HG03025 (cell line): Measurements from ENCODE around the gene NSD1.

Experiments used
- ATAC-seq: cut with Tn5 transposase; IDR thresholded peaks from one replicate; pipeline ENCODE4 v1.9.1; 2021; ENCODE audit warnings: mild to moderate bottlenecking, moderate library complexity; ENCODE audit not compliant: unreplicated experiment, low FRiP score

Gene NSD1

DNA sequence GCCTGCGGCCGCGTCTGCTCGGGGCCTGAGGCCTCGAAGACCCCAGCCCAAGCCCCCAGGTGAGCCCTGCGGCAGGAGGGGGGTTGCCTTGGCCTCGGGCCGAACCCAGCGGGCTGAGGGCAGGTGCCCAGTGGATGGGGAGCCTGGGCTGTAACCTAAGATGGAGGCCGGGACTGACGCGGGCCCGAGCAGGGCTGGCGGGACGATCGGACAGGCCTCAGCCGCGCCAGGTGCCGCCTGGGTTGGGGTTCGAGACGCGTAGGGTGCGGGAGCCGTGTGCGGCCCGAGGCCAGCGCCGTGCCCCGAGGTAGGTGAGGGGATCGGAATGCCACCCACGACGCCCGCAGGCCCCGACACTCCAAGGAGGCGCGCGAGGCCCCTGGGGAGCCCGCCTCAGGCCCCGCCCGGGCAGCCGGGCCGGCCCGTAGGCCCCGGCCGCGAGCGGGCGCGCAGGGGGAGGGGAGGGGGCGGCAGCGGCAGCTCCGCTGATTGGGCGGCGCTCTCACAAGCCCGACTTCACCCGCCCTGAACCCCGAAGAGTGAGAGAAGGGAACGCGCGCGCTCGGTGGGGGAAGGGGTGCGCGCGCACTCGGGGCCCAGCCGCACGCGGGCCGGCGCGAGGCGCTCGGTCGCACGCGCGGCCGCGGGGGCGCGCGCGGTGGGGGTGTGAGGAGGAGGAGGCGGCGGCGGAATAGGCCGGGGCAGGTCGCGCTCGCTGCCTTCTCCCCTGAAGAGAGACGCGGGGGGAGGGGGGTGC is at the start of gene NSD1:
NSD1 (plus strand) TSS at position 678 of the 757 bp plus-strand sequence. CDS start 1,331 bp downstream, outside the sequence.
- peak; percentile 66 for ATAC-seq

GRCh38 chr5:177084175-177084574 is 49.4 kb upstream of the NSD1 start:
- no peak for ATAC-seq

DNA sequence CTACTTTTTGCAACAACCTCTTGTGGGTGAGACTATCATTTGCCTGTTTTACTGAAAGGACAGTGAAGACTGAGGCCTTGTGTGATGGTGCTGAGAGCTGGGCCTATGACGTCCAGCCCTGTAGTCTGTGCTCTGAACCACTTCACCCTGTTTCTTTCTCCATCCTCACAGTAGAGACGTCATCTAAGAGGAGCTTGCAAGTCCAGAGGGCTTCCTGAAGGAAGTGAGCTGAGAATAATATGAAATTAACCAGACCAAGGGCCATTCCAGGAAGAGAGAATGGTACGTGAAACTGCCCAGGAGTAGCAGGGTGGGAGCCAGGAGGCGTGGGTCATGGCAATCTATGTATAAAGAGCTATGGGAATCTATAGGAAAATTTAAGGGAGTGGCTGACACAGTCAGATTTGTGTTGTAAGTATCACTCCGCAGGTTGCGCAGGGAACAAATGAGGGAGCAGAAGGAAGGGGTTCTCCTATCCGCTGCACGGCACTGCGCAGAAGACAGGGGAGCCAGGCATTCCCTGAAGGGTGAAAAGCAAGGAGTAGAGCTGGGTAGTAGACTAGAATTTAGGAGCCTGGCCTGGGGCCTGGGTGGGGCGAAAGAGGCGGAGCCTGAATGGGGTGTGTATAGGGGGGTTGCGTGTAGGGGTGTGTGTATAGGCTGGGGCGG is 47.5 kb upstream of the NSD1 start:
- no peak for ATAC-seq

DNA sequence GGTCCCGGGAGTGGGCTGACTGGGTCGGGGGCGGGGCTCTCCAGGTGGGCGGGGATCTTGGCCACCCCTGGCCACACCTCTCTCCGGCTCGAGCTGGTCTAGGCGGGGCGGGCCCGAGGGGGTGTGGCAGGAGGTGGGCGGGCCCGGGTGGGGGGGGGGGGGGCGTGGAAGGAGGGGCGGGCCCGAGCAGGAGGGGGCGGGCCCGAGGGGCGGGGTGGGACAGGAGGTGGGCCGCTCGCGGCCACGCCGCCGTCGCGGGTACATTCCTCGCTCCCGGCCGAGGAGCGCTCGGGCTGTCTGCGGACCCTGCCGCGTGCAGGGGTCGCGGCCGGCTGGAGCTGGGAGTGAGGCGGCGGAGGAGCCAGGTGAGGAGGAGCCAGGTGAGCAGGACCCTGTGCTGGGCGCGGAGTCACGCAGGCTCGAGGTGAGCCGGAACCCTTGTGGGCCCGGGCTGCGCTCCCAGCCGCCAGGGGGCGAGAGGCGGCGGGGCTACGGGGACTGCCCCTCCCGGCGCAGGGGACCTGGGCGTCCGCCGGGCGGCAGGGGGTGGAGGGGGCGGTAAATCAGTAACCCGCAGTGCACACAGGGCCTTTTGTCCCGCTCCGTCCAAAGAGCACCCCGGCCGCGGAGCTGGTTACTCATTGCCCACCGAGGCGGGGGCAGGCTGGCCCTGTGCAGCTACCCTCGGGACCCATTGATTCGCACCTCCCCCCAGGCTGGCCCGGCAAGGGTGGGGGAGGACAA is 46.7 kb upstream of the NSD1 start, which contains the start of gene FGFR4:
FGFR4 (plus strand) TSS at position 262 of the 744 bp plus-strand sequence. CDS start 2,688 bp downstream, outside the sequence.
- no peak for ATAC-seq

- no peak for ATAC-seq
Observed at GRCh38 chr5:177087398-177088005, 46.1 kb upstream of the NSD1 start.

- no peak for ATAC-seq
Observed at GRCh38 chr5:177089127-177089526, 44.4 kb upstream of the NSD1 start.

GRCh38 chr5:177089825-177090641 is 43.5 kb upstream of the NSD1 start:
- ATAC-seq = no peak

GRCh38 chr5:177090813-177091212 is 42.8 kb upstream of the NSD1 start:
- no peak for ATAC-seq

DNA sequence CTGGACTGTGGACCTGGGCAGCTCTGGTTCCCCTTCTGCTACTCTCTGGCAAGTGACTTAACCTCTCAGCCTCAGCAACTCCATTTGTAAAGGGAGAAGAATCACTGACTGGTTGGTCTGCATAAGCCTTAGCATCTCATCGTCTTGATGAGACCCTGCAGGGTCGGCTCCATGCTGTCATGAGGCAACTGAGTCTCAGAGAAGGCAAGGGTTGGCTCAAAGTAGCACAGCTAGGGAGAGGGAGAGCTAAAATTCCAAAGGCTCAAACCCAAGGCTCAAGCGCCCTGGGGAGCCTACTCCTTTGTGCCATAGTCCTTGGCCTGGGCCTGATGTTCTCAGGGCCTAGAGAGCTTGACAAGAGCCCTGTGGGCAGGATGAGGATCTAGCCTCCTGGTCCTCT is 42.3 kb upstream of the NSD1 start:
- ATAC-seq = no peak

DNA sequence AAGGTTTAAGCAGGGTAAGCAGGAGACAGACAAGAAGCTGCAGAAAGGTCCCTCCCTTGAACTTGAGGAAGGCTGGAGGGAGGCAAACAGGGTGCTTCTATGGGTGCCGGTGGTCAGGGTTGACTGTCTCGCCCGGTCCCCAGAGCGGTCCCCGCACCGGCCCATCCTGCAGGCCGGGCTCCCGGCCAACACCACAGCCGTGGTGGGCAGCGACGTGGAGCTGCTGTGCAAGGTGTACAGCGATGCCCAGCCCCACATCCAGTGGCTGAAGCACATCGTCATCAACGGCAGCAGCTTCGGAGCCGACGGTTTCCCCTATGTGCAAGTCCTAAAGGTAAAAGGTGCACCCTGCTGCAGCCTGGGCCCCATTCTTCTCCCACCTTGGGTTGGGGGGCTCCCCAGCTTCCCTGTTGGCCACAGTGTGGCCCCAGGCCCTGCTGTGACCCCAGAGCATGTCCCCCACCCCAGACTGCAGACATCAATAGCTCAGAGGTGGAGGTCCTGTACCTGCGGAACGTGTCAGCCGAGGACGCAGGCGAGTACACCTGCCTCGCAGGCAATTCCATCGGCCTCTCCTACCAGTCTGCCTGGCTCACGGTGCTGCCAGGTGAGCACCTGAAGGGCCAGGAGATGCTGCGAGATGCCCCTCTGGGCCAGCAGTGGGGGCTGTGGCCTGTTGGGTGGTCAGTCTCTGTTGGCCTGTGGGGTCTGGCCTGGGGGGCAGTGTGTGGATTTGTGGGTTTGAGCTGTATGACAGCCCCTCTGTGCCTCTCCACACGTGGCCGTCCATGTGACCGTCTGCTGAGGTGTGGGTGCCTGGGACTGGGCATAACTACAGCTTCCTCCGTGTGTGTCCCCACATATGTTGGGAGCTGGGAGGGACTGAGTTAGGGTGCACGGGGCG is 41.1 kb upstream of the NSD1 start:
- no peak for ATAC-seq

DNA sequence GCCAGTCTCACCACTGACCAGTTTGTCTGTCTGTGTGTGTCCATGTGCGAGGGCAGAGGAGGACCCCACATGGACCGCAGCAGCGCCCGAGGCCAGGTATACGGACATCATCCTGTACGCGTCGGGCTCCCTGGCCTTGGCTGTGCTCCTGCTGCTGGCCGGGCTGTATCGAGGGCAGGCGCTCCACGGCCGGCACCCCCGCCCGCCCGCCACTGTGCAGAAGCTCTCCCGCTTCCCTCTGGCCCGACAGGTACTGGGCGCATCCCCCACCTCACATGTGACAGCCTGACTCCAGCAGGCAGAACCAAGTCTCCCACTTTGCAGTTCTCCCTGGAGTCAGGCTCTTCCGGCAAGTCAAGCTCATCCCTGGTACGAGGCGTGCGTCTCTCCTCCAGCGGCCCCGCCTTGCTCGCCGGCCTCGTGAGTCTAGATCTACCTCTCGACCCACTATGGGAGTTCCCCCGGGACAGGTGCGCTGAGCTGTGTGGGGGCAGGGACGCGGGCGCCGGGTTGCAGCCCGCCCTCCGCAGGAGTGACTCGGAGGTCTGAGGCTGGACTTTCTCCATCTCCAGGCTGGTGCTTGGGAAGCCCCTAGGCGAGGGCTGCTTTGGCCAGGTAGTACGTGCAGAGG is 40.4 kb upstream of the NSD1 start:
- no peak for ATAC-seq

DNA sequence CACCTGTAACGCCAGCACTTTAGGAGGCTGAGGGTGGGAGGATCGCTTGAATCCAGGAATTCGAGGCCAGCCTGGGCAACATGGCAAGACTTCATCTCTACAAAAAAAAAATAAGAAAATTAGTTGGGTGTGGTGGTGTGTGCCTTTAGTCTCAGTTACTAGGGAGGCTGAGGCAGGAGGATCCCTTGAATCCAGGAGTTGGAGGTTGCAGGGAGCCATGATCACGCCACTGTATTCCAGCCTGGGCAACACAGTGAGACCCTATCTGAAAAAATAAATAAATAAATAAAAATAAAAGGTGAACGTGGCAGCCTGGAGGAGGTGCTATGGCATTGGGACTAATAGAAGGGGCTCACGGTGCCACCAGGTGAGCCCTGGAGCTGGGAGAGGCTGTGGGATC is 39.8 kb upstream of the NSD1 start:
- ATAC-seq = no peak

DNA sequence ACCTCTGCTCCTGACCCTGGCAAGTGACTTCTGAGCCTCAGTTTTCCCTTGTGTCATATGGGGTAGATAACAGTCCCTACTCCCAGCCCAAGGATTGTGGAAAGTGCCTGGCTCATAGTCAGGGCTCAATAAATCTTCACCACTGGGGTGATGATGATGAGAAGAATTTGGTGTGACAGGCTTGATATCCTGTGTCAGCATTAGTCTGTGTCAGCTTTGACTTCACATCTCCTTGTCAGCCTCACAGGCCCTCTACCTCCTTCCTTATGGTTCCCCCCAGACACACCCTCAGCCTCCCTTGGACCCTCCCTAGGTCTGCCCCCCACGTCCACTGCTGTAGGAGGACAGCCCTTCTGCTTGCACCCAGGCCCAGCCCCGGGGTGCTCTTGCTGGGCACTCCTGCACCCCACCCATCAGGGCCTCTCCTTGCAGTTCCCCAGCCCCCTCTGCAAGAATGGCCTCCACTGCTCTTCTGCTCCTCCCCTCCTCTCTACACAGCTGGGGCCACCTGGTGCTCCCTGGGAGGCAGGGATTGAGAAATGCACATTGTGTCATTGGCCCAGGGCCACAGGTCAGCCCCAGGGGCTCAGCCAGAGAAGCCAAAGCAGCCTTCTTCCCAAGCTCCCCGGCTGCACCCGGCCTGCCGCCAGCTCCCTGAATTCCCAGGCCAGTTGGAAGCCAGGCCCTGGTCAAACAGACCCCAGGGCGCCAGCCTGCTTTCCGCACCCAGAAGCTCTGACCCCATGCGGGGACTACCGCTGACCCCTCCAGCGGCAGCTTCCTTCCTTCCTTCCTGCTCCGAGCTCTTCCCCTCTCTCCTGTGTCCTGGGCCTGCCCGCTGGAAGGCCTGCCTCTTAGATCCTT is 39.1 kb upstream of the NSD1 start:
- no peak for ATAC-seq

- no peak for ATAC-seq
Observed at GRCh38 chr5:177095088-177095669, 38.4 kb upstream of the NSD1 start.

DNA sequence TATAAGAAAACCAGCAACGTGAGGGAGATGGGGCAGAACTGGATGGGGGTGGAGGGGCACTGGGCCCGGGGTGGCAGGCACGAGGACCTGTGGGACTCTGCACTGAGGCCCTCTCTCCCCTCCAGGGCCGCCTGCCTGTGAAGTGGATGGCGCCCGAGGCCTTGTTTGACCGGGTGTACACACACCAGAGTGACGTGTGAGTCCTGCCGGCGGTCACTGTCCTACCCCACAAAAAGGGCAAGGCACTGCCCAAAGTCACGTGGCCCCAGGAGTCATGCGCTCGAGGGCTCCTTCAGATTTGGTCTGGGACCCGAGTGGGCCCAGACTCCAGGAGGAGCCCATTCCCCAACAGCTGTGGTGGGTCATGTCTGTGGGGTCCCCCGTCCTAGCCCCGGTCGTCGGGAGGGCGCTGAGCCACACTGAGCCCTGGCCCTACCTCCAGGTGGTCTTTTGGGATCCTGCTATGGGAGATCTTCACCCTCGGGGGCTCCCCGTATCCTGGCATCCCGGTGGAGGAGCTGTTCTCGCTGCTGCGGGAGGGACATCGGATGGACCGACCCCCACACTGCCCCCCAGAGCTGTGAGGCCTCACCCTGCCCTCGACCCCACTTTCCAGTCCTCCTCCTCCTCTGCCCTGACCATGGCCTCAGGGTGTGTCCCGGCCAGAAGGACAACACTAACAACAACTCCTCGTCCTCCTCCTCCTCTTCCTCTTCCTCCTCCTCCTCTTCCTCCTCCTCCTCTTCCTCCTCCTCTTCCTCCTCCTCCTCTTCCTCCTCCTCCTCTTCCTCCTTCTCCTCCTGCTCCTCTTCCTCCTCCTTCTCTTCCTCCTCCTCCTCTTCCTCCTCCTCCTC is 37.2 kb upstream of the NSD1 start:
- no peak for ATAC-seq
